ENCODE data around the gene GLT1D1.

GLT1D1 gene

DNA sequence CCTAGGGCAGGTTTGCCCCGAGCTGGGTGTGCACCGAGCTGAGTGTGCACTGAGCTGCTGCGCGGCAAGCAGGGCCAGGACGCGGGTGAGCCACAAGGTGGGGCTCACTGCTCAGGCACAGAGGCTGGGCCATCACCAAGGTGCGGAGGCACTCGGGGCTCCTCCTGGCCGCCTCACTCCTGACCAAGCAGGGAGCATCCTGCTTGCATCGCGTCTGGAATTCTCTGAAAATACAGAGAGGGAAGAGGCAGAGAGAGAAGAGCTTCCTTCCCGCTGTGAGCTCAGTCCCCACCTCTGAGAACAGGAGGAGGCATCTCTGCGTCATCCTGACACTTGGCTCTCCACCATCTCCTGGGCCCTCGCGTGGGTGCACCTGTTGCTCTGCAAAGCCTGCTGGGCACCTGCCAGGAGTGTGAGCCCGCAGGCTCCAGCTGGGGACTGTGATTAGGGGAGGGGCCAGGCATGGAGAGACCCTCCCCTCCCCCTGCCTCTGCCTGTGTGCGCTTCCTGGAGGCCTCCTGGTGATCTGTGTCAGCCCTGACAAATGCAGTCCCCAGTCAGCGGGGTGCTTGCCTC is 116.3 kb downstream of the GLT1D1 start:
- TF ChIP-seq, protein P1, sequence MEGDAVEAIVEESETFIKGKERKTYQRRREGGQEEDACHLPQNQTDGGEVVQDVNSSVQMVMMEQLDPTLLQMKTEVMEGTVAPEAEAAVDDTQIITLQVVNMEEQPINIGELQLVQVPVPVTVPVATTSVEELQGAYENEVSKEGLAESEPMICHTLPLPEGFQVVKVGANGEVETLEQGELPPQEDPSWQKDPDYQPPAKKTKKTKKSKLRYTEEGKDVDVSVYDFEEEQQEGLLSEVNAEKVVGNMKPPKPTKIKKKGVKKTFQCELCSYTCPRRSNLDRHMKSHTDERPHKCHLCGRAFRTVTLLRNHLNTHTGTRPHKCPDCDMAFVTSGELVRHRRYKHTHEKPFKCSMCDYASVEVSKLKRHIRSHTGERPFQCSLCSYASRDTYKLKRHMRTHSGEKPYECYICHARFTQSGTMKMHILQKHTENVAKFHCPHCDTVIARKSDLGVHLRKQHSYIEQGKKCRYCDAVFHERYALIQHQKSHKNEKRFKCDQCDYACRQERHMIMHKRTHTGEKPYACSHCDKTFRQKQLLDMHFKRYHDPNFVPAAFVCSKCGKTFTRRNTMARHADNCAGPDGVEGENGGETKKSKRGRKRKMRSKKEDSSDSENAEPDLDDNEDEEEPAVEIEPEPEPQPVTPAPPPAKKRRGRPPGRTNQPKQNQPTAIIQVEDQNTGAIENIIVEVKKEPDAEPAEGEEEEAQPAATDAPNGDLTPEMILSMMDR (IDR thresholded peaks at IDR 0.05; ENCODE audit: borderline replicate concordance, insufficient read depth, low read depth, low read length): peak; percentile 84
- H3K4me3 ChIP-seq (ENCODE audit: low read depth, low read length): no peak overlapping the region

DNA sequence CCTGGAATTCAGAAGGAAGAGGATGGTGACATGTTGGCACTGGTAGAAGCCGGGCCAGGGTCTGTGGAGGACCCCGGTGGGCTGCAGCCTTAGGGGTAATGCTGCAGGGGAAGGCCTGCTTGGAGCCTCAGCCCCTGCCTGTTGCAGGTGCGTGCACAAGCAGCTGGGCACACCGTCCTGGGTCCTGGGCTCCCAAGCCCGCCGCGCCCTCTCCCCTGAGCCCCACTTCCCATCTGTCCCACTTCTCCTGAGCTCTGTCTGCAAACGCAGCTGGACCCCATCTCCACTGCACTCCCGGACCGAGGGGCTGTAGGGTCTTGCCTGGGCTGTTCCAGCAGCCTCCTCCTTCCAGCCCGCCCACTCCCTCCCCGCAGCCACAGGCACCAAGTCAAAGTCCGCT is 116.8 kb downstream of the GLT1D1 start:
- TF ChIP-seq, protein P1 (IDR thresholded peaks at IDR 0.05; ENCODE audit: borderline replicate concordance, insufficient read depth, low read depth, low read length): no peak
- H3K4me3 ChIP-seq (ENCODE audit: low read depth, low read length): no peak overlapping the region

DNA sequence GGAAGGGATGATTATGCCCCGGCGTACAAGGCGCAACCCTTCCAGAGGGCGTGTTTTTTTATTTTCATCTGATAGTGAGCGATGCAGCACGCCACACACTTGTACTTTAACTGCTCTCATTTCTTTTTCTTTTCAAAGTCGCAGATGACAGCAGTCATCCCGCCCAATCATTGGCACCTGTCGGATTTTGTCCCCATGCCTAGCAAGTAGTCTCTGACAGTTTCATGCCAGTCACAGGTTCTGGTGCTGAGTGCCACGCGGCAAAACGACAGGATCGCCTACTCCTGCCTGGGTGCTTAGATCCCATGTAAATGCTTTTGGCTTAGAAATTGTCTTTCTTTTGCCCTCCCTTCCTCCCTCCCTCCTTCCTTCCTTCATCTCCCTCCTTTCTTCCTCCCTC is 117.7 kb downstream of the GLT1D1 start:
- TF ChIP-seq, protein P1 (IDR thresholded peaks at IDR 0.05; ENCODE audit: borderline replicate concordance, insufficient read depth, low read depth, low read length): no peak
- H3K4me3 ChIP-seq (ENCODE audit: low read depth, low read length): no peak overlapping the region

DNA sequence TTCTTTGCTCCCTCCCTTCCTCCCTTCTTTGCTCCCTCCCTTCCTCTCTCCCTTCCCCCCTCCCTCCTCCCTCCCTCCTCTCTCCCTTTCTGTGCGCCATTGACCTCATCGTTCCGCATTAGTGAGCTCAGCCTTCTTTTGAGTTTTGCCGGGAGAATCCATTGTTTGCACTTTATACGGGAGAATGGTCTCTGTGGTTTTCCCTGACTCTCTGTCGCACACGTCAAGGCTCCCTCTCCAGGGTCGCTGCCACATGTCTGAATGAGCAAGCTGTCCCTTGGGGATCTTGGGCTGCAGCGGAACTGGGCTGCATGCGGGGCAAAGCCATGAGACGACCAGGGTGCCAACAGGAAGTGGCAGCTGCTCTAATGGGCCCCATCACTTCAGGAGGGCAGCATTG is 118.5 kb downstream of the GLT1D1 start:
- TF ChIP-seq, protein P1 (IDR thresholded peaks at IDR 0.05; ENCODE audit: borderline replicate concordance, insufficient read depth, low read depth, low read length): no peak
- no peak overlapping the region for H3K4me3 ChIP-seq (ENCODE audit: low read depth, low read length)

DNA sequence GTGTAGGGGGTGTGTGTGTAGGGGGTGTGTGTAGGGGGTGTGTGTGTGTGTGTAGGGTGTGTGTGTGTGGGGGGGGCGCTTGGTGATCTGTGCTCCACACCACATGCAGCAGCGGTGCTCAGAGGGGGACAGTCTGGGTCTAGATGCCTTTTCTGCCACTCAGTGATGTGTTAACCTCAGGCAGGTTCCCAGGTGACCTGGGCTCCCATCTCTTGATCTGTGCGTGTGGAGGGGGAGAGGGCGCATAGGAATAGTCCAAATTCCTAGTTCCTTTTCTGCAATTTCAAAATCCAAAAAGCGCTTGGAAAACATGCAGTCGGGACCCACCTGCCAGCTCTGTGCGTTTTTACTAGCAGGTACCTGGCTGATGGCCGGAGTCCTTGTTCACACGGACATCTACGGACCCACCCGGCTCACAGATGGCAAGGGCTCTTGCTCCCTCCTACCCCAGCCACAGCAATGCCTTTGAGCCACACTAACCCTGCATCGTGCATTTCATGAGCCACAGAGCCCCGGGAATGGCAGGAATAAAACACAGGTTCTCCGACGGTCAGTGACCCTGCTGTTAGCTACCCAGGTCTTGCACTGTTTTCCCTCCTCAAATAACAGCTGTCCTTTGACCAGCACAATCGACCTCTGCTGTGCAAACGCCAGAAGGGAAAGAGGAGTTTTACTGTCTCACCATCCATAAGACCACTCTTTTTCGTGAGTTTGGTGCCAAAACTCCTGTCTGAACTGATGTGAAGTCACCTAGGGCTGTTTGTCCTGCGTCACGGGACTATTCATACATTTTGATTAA is 120.8 kb downstream of the GLT1D1 start:
- no peak overlapping the region for H3K4me3 ChIP-seq (ENCODE audit: low read depth, low read length)
- TF ChIP-seq, protein P1 (IDR thresholded peaks at IDR 0.05; ENCODE audit: borderline replicate concordance, insufficient read depth, low read depth, low read length): no peak

DNA sequence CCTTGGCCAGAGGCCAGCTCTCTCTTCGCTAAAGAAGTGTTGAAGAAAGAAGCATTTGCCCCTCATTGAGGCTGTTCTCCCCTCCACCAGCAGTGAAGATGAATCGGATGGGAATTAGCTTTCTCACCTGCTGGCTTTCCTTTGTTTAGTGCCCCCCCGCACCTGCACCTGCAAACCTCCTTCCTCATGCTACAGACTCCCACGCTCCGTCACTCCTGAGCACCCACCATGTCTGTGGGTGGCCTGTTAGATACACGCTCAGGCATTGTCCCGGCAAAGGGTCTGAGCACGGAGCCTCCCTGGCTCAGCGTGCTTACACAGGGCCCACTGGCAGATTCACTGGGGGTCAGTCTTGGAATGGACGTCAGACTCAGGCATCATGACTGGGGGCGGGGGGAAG is 121.6 kb downstream of the GLT1D1 start:
- H3K4me3 ChIP-seq (ENCODE audit: low read depth, low read length): no peak overlapping the region
- TF ChIP-seq, protein P1 (IDR thresholded peaks at IDR 0.05; ENCODE audit: borderline replicate concordance, insufficient read depth, low read depth, low read length): no peak
